Mesodermal cell (in vitro differentiated cells): ENCODE data around the gene IPO7.

Experiments used
- H3K27ac ChIP-seq: 2 replicates; pipeline ENCODE4 v1.7.0; 2013; ENCODE audit warnings: mild to moderate bottlenecking, low read depth, low read length, moderate library complexity; ENCODE audit not compliant: severe bottlenecking
- H3K36me3 ChIP-seq: 2 replicates; pipeline ENCODE4 v1.7.1; 2013; ENCODE audit warnings: mild to moderate bottlenecking, low read length, moderate library complexity; ENCODE audit not compliant: control insufficient read depth, insufficient read depth
- H3K4me1 ChIP-seq: one replicate; pipeline ENCODE4 v1.7.1; 2013; ENCODE audit warnings: mild to moderate bottlenecking, low read length; ENCODE audit not compliant: insufficient read depth, control insufficient read depth, poor library complexity, severe bottlenecking
- H3K4me3 ChIP-seq: 2 replicates; pipeline ENCODE4 v1.7.0; 2013; ENCODE audit warnings: low read length, control low read depth, mild to moderate bottlenecking; ENCODE audit not compliant: insufficient read depth, poor library complexity, severe bottlenecking; ENCODE audit errors: extremely low read depth
- H3K9me3 ChIP-seq: 2 replicates; pipeline ENCODE4 v1.7.1; 2013; ENCODE audit warnings: mild to moderate bottlenecking, low read length, moderate library complexity; ENCODE audit not compliant: control insufficient read depth
- WGBS, 2 experiments: methylation state at CpG; one replicate each; pipeline ENCODE4 v1.1.5; 2013; ENCODE audit warnings: missing lambda C conversion rate in 2 of 2; ENCODE audit not compliant: insufficient coverage in 2 of 2; 5-methylcytosine and 5-hydroxymethylcytosine counted together

IPO7 gene

DNA sequence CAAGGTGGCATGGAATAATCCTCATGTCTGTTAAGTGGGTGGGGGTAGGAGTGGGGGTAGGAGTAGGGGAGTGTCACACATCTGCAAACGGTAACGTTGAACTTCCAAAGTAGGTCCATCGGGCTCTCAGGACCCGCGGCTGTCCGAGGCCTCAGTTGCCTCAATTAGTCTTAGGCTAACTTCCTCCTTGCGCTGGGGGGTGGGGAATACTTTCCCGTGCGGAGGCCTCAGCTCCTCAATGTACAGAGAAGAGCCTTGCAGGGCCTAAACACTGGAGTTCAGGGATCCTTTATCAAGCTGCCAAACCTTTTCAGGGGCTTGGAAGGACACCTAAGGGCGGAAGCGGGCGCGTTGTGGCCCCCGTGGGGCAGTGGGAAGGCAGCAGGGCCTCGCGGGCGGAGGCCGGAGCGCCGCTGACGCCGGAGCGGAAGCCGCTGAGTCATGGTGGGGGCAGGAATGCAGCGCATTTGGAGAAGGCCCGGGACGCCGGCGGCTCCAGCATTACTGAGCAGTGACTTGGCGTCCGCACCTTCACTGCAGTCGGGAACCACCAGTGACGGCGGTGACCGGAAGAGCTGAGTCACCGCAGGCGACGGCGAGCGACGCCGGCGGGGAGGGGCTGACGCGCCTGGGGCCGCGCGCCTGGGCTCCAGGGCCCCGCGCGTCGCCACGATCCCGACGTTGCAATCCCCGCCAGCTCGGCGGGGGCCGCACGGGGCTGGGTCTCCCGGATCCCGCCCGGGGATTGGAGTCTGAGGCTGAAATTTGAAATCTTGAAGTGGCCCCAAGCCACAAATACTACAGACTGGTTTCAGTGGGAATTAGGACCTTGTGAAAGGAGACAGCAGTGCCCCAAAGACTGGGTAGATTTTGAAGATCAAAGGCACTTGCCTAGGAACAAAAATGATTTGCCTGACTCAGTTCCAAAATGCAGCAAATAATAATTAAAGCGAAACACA lies 20.2 kb upstream of the IPO7 start:
- 8 to 13% methylated on average over 29 to 50 of the region's 64 CpGs for WGBS, 2 experiments
- Histone ChIP-seq H3K9me3 (peaks cover 3% of the 10 kb centered on the region), H3K27ac (peak overlapping the region; percentile 100), H3K4me3 (peak overlapping the region; percentile 23), H3K4me1 (peaks cover 36% of the 10 kb centered on the region), H3K36me3 (no peaks in the 10 kb centered on the region)

DNA sequence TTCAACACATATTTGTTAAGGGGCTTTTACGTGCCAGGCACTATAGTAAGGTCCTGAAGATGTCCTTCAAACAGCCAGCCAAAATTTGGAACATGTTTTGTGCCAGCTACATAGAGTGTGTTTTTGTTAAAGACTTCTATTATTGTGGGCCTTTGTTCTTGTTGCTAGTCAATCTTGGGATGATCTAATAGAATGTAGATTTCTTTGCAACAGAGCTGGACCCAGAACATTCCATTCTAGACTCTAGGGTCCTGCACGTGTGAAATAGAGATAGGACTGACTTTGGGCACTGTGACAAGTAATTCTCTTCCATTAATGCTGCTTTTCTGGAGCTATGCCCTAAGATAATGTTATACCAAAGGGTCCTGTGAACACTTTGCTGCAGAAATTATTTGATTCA lies 16.9 kb upstream of the IPO7 start:
- Histone ChIP-seq H3K4me3 (no peak overlapping the region), H3K36me3 (no peaks in the 10 kb centered on the region), H3K9me3 (no peaks in the 10 kb centered on the region), H3K4me1 (peaks cover 31% of the 10 kb centered on the region), H3K27ac (no peak overlapping the region)
- 100% methylated on average over 1 to 2 of the region's 2 CpGs for WGBS, 2 experiments

DNA sequence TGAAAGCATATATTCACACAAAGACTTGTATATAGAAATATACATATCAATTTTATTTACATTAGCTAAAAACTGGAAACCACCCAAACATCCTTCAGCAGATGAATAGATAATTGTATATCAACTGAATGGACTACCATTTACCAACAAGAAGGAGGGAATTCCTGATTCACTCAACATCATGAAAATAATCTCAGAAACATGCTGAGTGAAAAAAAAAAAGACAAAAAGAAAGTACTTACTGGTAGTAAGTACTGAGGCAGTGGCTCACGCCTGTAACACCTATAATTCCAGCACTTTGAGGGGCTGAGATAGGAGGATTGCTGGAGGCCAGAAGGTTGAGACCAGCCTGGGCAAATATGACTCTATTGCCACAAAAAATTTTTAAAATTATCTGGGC lies 7.4 kb upstream of the IPO7 start:
- 100% methylated on average over 1 of the region's 1 CpG for WGBS, 2 experiments
- no peaks in the 10 kb centered on the region for H3K4me1 ChIP-seq
- H3K4me3 ChIP-seq, result no peak overlapping the region
- H3K9me3 ChIP-seq, result no peaks in the 10 kb centered on the region
- no peak overlapping the region for H3K27ac ChIP-seq
- H3K36me3 ChIP-seq, result no peaks in the 10 kb centered on the region

DNA sequence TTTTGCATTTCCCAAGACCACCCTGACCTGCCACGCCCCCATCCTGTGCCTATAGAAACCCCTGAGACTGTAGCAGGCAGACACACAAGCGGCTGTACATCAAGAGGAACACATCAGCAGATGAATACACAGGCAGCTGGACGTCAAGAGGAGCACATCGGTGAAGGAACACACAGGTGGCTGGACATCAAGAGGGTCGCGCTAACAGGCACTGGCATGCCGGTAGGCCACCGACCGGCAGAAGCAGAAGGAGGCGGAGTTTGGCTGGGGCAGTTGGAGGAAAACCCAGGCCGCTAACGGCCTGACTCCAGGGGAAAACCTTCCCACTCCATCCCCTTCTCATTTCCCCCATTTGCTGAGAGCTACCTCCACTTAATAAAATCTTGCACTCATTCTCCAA lies 5.4 kb upstream of the IPO7 start:
- 90 to 91% methylated on average over 12 of the region's 12 CpGs for WGBS, 2 experiments
- no peak overlapping the region for H3K27ac ChIP-seq
- no peaks in the 10 kb centered on the region for H3K4me1 ChIP-seq
- no peaks in the 10 kb centered on the region for H3K9me3 ChIP-seq
- H3K4me3 ChIP-seq, result no peak overlapping the region
- no peaks in the 10 kb centered on the region for H3K36me3 ChIP-seq

DNA sequence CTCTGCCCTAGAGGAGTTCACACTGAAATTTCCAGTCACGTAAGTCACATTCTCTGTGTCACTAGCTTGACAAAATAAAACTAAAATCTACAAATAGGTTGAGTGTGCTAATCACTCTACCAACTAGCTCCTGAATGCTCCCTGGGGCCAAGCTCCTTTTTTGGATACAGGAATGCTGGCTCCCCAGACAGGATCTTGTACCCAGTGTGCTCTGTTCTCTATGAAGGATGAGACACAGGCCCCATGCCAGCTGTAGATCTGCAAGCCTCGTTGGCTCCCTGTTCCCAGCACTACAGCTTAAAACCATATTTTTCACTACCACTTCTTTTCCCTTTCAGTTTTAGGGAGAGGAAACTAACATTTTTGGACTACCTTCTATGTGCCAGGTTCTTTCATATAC lies 3.7 kb upstream of the IPO7 start:
- Histone ChIP-seq H3K9me3 (no peaks in the 10 kb centered on the region), H3K27ac (no peak overlapping the region), H3K4me1 (no peaks in the 10 kb centered on the region), H3K4me3 (no peak overlapping the region), H3K36me3 (peaks cover 2% of the 10 kb centered on the region)
- WGBS, 2 experiments, result 80 to 83% methylated on average over 1 to 2 of the region's 2 CpGs

DNA sequence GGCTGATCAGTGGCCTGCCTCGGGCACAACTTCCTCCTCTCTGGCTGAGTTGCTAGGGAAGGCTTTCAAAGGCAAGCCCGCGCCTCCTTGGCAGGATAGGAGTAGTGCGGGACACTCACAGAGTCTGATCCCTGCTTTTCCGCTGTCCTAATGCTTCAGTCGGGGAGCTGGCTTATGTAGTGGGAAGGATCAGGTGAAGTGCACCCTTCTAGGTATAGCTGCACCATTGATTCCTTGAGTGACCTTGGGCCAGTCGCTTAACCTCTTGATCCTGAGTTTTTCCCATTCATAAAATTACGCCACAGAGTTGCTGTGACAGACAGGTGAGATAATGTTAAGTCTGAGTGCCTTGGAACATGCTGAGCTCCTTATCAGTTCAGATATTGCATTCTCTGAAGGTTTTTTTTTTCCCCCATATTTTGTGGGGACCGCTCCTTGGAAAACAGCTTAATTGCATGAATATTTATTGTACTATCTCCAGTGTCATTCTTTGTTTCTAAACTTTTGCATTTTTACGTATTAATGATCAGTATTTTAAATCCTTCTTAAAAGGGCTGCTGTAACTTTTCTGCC lies 961 bp downstream of the IPO7 start:
- Histone ChIP-seq H3K4me3 (peak overlapping the region; percentile 83), H3K36me3 (peaks cover 35% of the 10 kb centered on the region), H3K4me1 (peaks cover 8% of the 10 kb centered on the region), H3K27ac (peak overlapping the region; percentile 88), H3K9me3 (no peaks in the 10 kb centered on the region)
- WGBS, 2 experiments, result 0 to 7% methylated on average over 3 to 6 of the region's 10 CpGs

DNA sequence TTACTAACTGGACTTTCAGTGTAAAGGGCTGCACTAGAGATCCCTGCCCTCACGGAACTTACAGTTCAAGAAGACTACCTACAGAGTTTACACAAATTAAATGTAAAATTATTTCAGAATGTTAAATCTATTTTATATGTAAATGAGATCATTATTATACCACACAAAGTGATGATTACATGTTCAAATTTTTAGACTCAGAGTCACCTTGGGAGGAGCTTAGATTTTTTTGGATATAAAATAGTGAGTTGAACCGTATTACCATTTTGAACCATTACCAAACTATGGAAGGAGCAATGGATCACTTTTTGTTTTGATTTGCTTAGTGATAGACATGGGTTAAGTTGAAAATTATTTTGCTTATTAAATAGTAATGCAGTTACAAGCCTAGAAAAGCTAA lies 1.6 kb downstream of the IPO7 start:
- Histone ChIP-seq H3K27ac (no peak overlapping the region), H3K36me3 (peaks cover 42% of the 10 kb centered on the region), H3K4me1 (peaks cover 8% of the 10 kb centered on the region), H3K9me3 (no peaks in the 10 kb centered on the region), H3K4me3 (peak overlapping the region; percentile 83)
- no CpG with 5 or more reads among the region's 2 CpGs for WGBS, 2 experiments

DNA sequence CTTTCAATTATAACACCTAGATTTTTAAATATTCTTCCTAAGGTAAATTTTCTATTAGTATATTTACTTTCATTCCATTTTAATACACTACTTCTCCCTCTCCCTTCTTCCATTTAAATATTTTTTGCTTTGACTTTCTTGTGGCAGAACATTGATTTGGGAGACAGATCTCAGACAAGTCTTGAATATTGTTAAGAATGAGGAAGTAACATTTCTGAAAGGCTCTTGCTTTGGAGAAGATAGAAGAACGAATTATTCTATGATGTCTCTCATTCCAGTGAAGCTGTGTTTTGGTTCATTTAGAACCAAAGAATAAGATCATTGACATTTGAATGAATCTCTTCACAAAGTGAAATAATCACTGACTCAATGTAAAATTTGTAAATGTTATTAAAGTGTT lies 2.4 kb downstream of the IPO7 start:
- no CpG with 5 or more reads among the region's 1 CpG for WGBS, 2 experiments
- H3K4me3 ChIP-seq, result peak overlapping the region; percentile 83

DNA sequence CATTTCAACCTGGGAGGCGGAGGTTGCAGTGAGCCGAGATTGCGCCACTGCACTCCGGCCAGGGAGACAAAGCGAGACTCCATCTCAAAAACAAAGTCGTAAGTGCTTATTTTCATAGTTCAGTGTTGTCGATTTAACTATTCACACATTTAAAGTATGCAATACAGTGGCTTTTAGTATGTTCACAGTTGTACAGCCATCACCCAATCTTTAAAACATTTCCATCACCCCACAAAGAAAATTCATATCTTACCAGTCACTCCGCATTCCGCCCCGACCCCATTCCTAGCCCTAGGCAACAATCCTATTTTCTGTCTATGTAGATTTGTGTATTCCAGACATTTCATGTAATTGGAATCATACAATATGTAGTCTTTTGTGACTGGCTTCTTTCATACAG lies 11.9 kb downstream of the IPO7 start:
- WGBS, 2 experiments, result 89 to 100% methylated on average over 6 to 7 of the region's 10 CpGs
- H3K36me3 ChIP-seq, result peaks cover 58% of the 10 kb centered on the region
- H3K4me3 ChIP-seq, result no peak overlapping the region
- H3K9me3 ChIP-seq, result no peaks in the 10 kb centered on the region
- H3K27ac ChIP-seq, result no peak overlapping the region
- H3K4me1 ChIP-seq, result peaks cover 5% of the 10 kb centered on the region

More for the DNA sequence above, 2.4 kb downstream of the IPO7 start:
- Histone ChIP-seq H3K9me3 (no peaks in the 10 kb centered on the region), H3K4me1 (peaks cover 8% of the 10 kb centered on the region), H3K36me3 (peaks cover 50% of the 10 kb centered on the region), H3K27ac (no peak overlapping the region)

DNA sequence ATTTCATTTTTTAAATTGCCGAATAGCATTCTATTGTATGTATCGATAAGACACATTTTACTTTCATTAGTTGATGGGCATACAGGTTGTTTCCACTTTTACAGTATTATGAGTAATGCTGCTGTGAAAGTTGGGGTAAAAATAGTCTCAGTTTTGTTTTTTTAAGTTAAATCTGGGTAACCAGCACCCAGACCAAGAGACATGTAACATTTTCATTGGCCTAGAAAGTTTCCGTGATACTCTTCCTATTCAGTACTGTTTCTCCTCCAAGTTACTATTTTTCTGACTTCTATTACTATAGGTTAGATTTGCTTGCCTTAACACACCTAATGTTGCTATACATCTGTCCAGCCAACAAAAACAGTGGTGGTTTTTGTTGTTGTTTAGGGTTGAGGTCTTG lies 12.3 kb downstream of the IPO7 start:
- H3K27ac ChIP-seq, result peak overlapping the region; percentile 4
- peaks cover 54% of the 10 kb centered on the region for H3K36me3 ChIP-seq
- no peaks in the 10 kb centered on the region for H3K9me3 ChIP-seq
- peaks cover 5% of the 10 kb centered on the region for H3K4me1 ChIP-seq
- no CpG with 5 or more reads among the region's 3 CpGs for WGBS, 2 experiments
- no peak overlapping the region for H3K4me3 ChIP-seq
